HEK293T (cell line): ENCODE measurements around the gene LMF1.

Experiments used
- CTCF ChIA-PET: fragments of 350-600 bp; formaldehyde crosslinking; extraction: SDS; loops from one replicate; lab custom pipeline; 2021; ENCODE audit warnings: antibody characterized with exemption, inconsistent platforms; lab: Yijun Ruan, JAX
- POLR2A ChIA-PET: fragments of 350-600 bp; formaldehyde crosslinking; extraction: SDS; loops from one replicate; lab custom pipeline; 2020; ENCODE audit warnings: antibody characterized with exemption, inconsistent platforms; lab: Yijun Ruan, JAX
- DNase-seq: peaks from one replicate; pipeline ENCODE4 v3.0.0; 2012; ENCODE audit warnings: mixed read lengths; ENCODE audit errors: extremely low spot score
- ARNT ChIP-seq: fragments of 450-650 bp; IDR thresholded peaks from 2 replicates; pipeline ENCODE4 v1.6.1; 2017; ENCODE audit warnings: mild to moderate bottlenecking
- BHLHE40 ChIP-seq: fragments of 450-650 bp; IDR thresholded peaks from 2 replicates; pipeline ENCODE4 v1.6.1; 2016; ENCODE audit warnings: mild to moderate bottlenecking, moderate library complexity, borderline replicate concordance
- CTBP1 ChIP-seq: fragments of 450-650 bp; IDR thresholded peaks from 2 replicates; pipeline ENCODE4 v1.6.1; 2016; ENCODE audit warnings: borderline replicate concordance
- ELF4 ChIP-seq: fragments of 450-650 bp; IDR thresholded peaks from 2 replicates; pipeline ENCODE4 v1.6.1; 2017; ENCODE audit warnings: antibody characterized with exemption
- FOXA1 ChIP-seq: fragments of 450-650 bp; IDR thresholded peaks from 2 replicates; pipeline ENCODE4 v1.6.1; 2016; ENCODE audit warnings: mild to moderate bottlenecking
- FOXK2 ChIP-seq: fragments of 450-650 bp; IDR thresholded peaks from 2 replicates; pipeline ENCODE4 v1.6.1; 2016; ENCODE audit warnings: mild to moderate bottlenecking
- FOXM1 ChIP-seq: fragments of 450-650 bp; IDR thresholded peaks from 2 replicates; pipeline ENCODE4 v1.6.1; 2017; ENCODE audit warnings: mild to moderate bottlenecking, borderline replicate concordance
- HDGF ChIP-seq: fragments of 450-650 bp; IDR thresholded peaks from 2 replicates; pipeline ENCODE4 v1.6.1; 2017; ENCODE audit warnings: antibody characterized with exemption, borderline replicate concordance
- L3MBTL2 ChIP-seq: fragments of 450-650 bp; conservative IDR thresholded peaks from 2 replicates; pipeline ENCODE4 v1.6.1; 2016; ENCODE audit warnings: mild to moderate bottlenecking
- LEF1 ChIP-seq: fragments of 450-650 bp; IDR thresholded peaks from 2 replicates; pipeline ENCODE4 v1.6.1; 2017; ENCODE audit warnings: mild to moderate bottlenecking, borderline replicate concordance
- NFRKB ChIP-seq: fragments of 450-650 bp; IDR thresholded peaks from 2 replicates; pipeline ENCODE4 v1.6.1; 2016; ENCODE audit warnings: mild to moderate bottlenecking, moderate library complexity
- PKNOX1 ChIP-seq: fragments of 450-650 bp; IDR thresholded peaks from 2 replicates; pipeline ENCODE4 v1.6.1; 2016
- SP1 ChIP-seq: fragments of 450-650 bp; IDR thresholded peaks from 2 replicates; pipeline ENCODE4 v1.6.1; 2017
- SUZ12 ChIP-seq: fragments of 450-650 bp; IDR thresholded peaks from 2 replicates; pipeline ENCODE4 v1.6.1; 2016; ENCODE audit warnings: mild to moderate bottlenecking
- TARDBP ChIP-seq: fragments of 450-650 bp; IDR thresholded peaks from 2 replicates; pipeline ENCODE4 v1.6.1; 2016
- ZNF384 ChIP-seq: fragments of 450-650 bp; IDR thresholded peaks from 2 replicates; pipeline ENCODE4 v1.6.1; 2016

The LMF1 gene

DNA sequence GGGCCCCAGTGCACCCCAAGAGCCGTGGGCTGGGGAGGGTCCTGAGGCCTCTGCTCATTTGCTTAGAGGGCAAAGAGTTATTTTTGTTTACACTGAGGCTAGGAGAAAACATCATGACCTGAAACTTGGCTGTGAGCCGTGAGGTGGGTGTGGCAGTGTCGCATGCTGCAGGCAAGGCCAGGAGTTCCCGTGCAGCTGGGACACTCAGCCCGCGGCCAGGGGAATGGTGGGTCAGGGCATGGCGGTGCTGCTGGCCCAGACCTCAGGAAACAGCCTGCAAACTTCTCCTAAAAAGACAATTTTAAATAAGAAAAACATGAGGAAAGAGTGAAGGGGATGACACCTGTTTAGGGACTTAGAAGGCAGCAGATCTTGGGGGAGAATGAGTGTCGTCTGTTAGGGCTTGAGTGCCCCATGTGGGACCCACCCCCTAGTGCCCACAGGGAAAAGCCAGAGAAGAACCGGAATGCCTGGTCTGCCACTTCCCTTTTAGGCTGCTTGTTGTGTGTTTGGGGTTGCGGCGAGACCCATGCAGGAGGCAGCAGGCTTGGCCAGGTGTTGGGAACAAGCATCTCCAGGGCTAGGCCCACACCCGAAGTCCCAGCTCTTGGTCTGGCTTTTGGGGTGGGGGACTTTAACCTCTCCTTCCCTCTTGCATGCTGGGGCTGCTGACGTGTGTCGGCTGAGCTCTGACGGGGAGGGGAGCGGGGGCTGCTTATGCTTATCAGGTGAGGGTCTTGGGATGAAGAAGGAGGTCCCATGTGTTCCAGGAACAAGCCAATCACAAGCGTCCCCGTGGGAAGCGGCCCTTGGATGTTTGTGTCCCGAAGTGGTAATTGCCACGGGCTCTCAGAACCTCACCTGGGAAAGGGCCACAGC is 89.3 kb downstream of the LMF1 start:
- POLR2A ChIA-PET = no interaction called here
- no peak for DNase-seq
- CTCF ChIA-PET = no interaction called here
- TF ChIP-seq PKNOX1 (no peak), SUZ12 (no peak), HDGF (no peak), FOXK2 (no peak), SP1 (no peak), LEF1 (no peak), ZNF384 (no peak), CTBP1 (no peak), NFRKB (no peak), BHLHE40 (no peak), ELF4 (no peak), FOXA1 (no peak), FOXM1 (no peak), ARNT (no peak)

- ChIA-PET CTCF (no interaction called here), POLR2A (no interaction called here)
- TF ChIP-seq SUZ12 = no peak
- TF ChIP-seq FOXA1 = no peak
- no peak for TF ChIP-seq FOXK2
- TF ChIP-seq ARNT = no peak
- no peak for TF ChIP-seq FOXM1
- TF ChIP-seq BHLHE40 = no peak
- no peak for TF ChIP-seq HDGF
- TF ChIP-seq TARDBP = no peak
- TF ChIP-seq L3MBTL2 = no peak
- TF ChIP-seq PKNOX1 = no peak
- TF ChIP-seq ELF4 = no peak
- no peak for TF ChIP-seq SP1
- no peak for TF ChIP-seq LEF1
- TF ChIP-seq ZNF384 = no peak
- no peak for TF ChIP-seq CTBP1
- no peak for TF ChIP-seq NFRKB
- DNase-seq = no peak
Measured at GRCh38 chr16:880471-881171, 90.2 kb downstream of the LMF1 start.

- ChIA-PET CTCF (no interaction called here), POLR2A (no interaction called here)
Measured at GRCh38 chr16:879986-880385, 90.8 kb downstream of the LMF1 start.

GRCh38 chr16:879461-879861 is 91.3 kb downstream of the LMF1 start:
- TF ChIP-seq BHLHE40 (no peak), LEF1 (no peak)
- DNase-seq = no peak
- ChIA-PET CTCF (no interaction called here), POLR2A (no interaction called here)

More at GRCh38 chr16:879986-880385, 90.8 kb downstream of the LMF1 start:
- no peak for DNase-seq
- TF ChIP-seq SP1 (no peak), CTBP1 (no peak), ARNT (no peak), BHLHE40 (no peak), ELF4 (no peak), ZNF384 (no peak), HDGF (no peak), FOXM1 (no peak), FOXK2 (no peak), TARDBP (no peak), L3MBTL2 (no peak), NFRKB (no peak)

DNA sequence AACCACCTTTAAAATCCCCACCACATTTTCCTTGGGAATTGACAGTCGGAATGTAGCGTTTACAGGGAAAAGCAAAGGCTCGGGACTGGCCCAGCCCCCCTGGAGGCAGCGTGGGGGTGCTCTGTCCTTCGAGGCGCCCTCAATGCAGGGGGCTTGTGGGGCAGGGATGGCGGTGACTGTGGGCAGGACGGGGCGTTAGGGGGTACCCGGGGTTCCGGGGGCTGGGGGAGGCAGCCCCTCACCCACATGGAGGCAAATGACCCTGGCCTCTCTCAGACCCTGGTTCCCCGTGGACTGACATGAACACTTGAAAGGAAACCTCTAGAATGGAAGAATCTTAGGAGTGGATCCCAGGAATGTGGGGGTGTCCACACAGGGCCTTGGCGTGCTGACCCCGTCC is 91.9 kb downstream of the LMF1 start:
- CTCF ChIA-PET = no interaction called here
- POLR2A ChIA-PET = no interaction called here
- TF ChIP-seq SUZ12 (no peak), SP1 (no peak), CTBP1 (no peak), LEF1 (no peak), FOXK2 (no peak), FOXM1 (no peak), FOXA1 (no peak), ARNT (no peak), BHLHE40 (no peak), ZNF384 (no peak), PKNOX1 (no peak)
- DNase-seq = no peak
